Bronchus fibroblast of lung (primary cell): ENCODE results near the gene PLPP6. TPM values are rescaled to one million over a fixed set of nuclear protein-coding genes. Genes with fewer than 3 reads are reported as not detected.

ENCODE experiments used
- total RNA-seq: library from RNA; depleted of rRNA; stranded (reverse); fragments of >200 nt; gene quantifications from 2 replicates; pipeline ENCODE4 v1.2.3, GENCODE V29; 2015

The PLPP6 gene
- total RNA-seq: 6.4 and 7.3 TPM in 2 replicates

DNA sequence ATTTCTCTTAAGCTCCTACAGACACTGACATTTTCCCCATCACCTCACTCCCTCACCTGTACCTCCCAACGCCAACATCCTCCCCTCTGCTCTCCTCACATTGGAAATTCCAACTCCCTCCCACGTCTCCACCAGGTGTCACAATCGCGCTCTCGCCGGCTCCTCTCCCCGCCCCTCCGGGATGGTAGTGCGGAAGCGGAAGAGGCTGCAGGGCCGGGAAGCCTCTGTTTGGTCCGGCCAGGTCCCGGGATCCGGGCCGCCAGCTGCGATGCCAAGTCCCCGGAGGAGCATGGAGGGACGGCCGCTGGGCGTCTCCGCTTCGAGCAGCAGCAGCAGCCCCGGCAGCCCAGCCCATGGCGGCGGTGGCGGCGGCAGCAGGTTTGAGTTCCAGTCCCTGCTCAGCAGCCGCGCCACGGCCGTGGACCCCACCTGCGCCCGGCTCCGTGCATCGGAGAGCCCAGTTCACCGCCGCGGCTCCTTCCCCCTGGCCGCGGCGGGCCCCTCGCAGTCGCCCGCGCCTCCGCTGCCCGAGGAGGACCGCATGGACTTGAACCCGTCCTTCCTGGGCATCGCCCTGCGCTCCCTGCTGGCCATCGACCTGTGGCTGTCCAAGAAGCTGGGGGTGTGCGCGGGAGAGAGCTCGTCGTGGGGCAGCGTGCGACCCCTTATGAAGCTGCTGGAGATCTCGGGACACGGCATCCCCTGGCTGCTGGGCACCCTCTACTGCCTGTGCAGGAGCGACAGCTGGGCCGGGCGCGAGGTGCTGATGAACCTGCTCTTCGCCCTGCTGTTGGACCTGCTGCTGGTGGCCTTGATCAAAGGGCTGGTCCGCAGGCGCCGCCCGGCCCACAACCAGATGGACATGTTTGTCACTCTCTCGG, at the start of gene PLPP6:
Gene PLPP6 (plus strand): TSS at position 187 of the 881 bp plus-strand sequence. CDS start 82 bp downstream, at position 269.

DNA sequence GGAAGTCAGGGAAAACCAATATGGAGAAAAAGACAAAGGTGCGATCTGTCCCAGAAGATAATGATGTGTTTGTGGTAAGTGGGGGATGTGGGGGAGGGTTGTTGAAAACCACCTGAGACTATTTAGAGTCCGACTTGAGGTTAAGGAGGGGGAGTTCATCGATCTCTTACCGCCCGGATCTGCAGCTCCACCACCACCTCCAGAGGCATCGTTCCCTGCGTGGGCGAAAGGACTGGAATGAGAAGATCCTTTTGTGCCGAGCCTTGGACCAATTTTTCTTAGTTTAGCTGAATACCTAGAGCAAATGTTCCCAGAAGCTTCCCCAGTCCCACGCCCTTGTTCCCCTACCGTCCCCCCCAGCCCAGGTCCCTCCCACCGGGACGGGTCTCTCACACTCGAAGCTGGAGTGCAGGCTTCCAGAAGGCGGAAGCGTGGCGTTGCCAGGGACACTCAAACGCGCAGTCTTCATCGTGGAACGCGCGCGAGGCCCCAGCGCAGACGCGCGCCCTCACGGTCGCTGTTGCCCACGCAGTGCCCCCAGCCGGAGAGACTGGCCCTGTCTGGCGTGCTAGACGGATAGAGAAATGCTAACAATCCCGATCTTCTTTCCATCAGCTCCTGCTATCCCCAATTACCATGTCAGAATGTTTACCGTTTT, 4.1 kb downstream of the PLPP6 start, which contains the start of gene SPATA6L:
Gene SPATA6L (minus strand): TSS at position 439 of the 658 bp plus-strand sequence. CDS start 230 bp downstream, at position 209.

DNA sequence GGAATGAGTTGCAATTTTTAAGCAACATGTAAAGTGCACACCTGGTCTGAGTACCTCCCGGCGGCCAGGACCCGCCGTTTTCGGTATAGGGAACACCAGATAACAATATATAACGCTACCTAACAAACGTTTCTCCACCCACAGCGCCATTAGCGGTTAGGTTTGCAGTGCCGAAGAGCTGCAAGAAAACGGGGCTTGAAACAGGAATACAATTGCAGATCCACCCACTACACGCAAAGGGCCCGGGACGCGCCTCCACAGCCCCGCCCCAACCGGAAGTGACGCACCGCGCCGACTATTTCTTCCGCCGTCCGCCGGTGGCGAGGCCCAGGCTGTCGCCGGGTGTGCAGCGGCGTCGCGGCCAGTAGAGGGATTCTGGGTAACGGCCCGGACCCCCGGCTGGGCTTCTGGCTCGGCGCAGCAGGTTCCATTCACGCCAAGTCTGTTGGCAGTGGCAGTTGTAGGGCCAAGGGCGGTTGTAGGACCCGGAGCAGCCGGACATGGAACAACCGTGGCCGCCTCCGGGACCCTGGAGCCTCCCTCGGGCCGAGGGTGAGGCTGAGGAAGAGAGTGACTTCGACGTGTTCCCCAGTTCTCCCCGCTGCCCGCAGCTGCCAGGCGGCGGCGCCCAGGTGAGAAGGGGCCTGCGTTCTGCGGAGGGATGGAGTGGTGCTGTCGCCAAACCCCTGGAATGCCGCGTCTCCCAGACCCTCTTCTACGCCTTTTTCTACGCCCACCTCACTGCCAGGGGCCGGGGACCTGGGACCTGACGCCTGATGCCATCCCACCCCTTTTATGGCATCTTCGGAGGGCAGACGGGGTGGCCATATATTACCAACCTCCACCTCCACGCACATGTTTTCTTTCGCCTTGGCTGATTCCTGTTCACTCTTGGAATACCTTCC, 17.4 kb downstream of the PLPP6 start, which contains the start of gene CDC37L1:
Gene CDC37L1 (plus strand): TSS at position 302 of the 905 bp plus-strand sequence. CDS start 199 bp downstream, at position 501.

Other genes with a start within 250 kb of the PLPP6 start
- 0.45 and 0.84 TPM in 2 replicates for gene SLC1A1, start 171.8 kb upstream of the PLPP6 start, total RNA-seq
- under 0.01 and 0.89 TPM in 2 replicates for gene SPATA6L, start 4.2 kb downstream of the PLPP6 start, total RNA-seq
- 10.4 and 10.9 TPM in 2 replicates for gene CDC37L1, start 17.3 kb downstream of the PLPP6 start, total RNA-seq
- 38.8 and 44.2 TPM in 2 replicates for gene AK3, start 78.9 kb downstream of the PLPP6 start, total RNA-seq
- 11.4 and 12.9 TPM in 2 replicates for gene RCL1, start 130.7 kb downstream of the PLPP6 start, total RNA-seq